NCI-H345 treated with DMSO at 0.1 percent for 48 hours (cell line): Measurements from ENCODE around the gene GREM1.

ENCODE experiments used
- DNase-seq: peaks from one replicate; lab custom pipeline; 2025; ENCODE audit not compliant: unreplicated experiment; lab: John Stamatoyannopoulos, UW

GREM1 gene

GRCh38 chr15:32717426-32718226 is at the start of gene GREM1:
GREM1 (plus strand) TSS chr15:32718004; CDS start chr15:32730691, 12,687 bp downstream.
- DNase-seq, result no peak

GRCh38 chr15:32668942-32669341 is 48.9 kb upstream of the GREM1 start:
- DNase-seq, result no peak

DNA sequence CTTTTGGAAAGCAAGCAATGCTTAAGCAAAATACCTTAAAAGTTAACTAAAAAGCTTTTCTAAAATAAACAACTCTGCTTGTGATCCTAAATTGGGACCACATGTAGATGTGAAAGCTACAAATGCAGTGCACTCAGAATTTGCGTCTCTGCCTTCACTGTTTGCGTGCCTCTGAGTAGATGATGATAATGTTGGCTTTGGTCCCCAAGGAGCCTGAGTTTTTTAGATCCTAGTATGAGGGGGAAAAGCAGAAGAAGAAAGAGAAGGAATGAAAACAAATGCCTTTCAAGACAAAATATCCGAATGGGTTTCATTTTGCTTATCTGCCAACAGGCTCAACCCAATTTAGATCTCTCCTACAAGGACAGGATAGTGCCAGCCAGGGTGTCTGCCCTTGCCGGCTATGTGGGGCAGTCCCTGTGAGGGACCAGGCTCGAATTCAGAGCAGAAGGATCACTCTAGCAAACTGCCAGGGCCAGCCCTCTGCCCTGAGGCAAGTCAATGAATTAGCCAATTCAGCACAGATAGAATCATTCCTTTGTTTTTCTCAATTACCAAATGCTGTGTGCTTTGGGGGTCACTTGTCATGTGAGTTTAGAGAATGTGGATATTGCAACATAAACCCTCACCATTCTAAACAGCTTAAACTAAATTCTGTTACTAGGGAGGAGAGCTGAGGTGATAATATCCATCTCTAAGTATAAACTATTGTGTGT is 47.8 kb upstream of the GREM1 start:
- no peak for DNase-seq

DNA sequence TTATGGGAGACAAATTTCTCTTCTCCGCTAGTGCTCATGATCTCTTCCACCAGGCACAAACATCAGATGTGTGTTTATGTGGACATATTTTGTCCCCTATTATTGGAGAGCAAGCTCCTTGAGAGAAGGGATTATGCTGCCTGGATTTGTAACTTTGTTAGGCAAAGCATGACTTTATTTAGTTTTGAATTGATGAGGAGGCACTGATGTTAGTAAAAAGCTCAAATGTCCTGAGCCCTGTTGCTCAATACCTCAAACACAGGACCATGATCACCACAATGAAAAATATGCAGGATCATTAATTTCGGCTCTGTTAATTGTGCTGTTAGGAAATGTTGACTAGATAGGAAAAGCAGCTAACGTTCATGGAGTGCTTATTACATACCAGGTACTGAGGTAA is 47.2 kb upstream of the GREM1 start:
- DNase-seq, result no peak

DNA sequence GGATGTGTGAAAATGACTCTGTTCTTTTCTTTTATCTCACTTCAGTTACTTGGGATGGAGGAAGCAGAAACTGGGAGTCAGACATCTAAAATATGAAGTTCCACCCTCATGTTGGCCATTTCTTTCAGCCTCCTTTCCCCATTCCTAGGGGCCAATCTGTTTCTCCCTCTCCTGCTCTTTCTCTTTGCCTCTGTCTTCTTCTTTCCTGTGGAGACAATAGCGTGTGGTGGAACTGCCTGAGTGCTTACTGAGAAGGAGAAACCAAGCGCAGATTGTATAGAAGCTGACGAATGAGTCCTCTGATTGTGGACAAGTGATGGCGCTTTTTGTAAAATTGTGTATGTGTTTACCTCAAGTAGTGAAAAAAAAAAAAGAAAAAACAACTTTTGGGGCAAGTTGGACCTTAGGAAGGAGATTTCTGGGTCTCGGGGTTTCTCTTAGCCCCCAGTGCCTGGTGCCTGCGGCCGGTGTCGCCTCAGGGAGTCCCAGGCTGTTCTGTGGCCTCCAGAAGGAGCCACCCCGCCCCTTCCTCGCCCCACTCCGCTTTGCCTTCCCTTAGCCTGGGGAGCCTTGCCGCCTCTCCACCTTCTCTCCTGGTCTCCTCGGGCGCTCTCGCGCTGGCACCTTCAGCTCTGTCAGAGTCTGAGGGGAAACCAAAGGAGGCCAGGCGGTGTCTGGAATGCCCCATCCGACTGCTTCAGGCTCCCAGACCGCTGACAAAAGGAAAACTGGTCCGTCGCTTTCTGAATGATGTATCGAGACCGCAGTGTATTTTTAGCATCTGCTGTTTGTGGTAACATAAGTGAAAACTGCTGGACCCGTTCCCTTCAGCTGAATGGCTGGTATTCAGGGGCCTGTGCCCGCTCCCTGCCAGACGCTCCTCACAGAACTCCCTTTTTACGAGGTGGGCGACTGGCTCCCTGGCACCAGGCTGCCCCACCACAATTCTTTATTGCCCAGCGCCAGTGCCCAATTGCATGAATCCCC is 46.2 kb upstream of the GREM1 start:
- DNase-seq, result no peak

GRCh38 chr15:32674681-32675080 is 43.1 kb upstream of the GREM1 start:
- no peak for DNase-seq

GRCh38 chr15:32675466-32675865 is 42.3 kb upstream of the GREM1 start:
- no peak for DNase-seq

- DNase-seq, result no peak
Measured at GRCh38 chr15:32676169-32676568, 41.6 kb upstream of the GREM1 start.

DNA sequence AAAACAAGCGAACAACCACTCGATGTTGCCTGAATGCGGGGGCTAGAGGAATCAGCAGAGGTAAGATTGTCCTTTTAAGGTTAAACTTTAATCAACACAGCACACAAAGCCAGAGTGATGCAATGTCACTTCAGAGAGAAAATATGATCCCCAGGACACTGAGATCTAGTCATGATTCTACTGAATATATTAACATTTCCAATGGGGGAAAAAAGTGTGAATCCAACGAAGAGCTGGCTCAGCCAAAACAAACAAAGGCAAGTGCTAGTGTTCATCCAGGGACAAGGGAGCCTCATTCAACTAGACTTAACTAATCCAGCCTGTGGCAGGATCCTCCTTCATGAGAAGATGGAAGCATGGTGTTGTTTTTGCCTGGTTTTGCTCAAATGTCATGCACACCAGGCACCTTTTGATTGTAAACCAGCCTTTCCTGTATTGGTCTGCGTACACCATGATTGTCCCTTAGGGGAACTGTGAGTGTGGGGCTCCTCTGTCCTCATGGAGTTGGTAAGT is 40.5 kb upstream of the GREM1 start:
- DNase-seq, result peak; percentile 31

DNA sequence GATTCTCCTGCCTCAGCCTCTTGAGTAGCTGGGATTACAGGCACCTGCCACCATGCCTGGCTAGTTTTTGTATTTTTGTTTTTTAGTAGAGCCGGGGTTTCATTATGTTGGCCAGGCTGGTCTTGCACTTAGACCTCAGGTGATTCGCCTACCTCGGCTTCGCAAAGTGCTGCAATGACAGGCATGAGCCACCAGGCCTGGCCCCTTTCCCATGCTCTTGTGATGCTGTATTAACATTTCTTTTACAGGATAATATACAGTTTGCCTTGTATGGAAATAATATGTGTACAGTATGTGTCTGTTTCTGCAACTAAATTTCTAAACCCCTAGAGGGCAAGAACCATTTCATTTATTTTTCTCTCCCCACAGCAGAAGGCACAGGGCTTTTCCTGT is 38.5 kb upstream of the GREM1 start:
- DNase-seq, result no peak

DNA sequence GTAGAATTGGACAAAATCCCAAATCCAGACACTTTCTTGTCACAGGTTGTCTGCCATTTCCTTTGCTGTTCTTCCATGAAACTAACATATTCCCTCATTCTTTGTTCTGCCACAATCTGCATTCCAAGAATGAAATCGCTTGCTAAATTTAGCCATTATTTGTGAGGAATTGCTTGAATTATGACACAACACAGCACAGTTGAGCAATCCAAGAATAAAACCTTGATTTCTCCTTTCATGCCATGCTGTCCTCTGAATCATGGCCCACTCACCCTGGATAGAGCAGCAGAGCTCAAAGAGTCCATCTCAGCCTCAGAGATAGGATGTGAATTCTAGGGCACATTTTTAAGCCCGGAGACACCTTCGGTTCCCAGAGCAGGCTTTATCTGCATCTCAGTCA is 35.2 kb upstream of the GREM1 start:
- DNase-seq, result no peak

DNA sequence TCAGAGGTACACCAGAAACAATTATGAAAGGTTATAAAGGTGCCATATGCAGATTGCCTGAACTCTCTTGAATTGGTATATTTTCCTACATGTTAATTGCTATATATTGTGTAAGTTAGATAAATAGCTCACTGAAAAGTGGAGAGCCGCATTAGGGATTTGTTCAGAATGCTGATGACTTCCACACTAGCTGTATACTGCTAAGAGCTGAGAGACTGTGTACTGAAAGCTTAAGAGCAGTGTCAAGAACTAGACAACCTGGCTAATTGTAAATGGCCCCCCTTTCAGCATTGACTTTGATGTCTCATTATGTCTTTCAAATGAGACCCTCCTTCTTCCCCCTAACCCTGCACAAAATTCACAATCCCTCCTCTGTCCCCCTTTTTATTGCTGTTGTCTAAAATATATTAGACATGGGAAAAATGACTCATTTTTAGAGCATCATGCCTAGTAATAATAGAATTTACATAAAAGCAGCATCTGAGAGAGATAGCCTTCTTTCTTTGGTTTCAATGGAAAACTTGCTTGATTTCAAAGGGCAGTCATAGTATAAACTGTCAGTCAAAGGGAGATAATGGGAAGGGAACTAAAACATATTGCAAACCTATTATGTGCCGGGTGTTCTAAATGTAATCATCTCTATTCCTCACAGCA is 34.7 kb upstream of the GREM1 start:
- DNase-seq, result no peak

- no peak for DNase-seq
Measured at GRCh38 chr15:32683906-32684584, 33.8 kb upstream of the GREM1 start.

DNA sequence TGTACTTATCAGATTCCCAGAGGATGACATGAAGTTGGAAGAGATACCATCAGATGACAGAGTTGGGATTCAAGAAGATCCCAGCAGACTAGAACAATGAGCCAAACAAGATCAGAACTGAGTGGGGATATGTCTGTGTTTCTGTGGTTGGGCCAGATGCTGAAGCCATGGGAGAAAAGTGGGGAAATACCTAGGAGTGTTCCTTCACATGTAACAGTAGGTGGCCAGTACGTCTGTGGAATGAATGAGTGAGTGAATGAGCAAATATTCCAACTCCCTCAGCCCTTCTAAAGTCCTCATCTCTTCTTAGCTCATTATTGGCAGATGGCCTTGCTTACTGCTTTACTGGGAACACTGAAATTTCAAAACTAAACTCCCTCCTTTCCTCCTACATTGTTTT is 32.2 kb upstream of the GREM1 start:
- DNase-seq, result no peak

DNA sequence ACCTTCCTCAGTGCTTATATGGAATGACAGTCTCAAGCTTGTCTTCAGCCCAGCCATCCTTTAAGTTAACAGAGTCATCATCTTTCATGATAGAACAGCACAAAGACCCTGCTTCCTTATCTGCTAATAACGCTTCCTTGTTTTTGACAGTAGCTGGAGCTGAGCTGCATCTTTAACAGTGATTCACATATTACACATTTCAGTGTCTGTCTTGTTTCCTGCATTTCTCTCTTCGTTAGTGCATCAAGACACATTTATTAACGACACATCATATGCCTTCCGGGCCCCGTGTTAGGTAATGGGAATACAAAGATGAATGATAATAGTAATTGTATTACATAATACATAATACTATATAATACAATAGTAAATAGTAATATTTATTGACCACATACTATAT is 30.2 kb upstream of the GREM1 start:
- DNase-seq, result no peak

- peak; percentile 88 for DNase-seq
Measured at GRCh38 chr15:32688151-32688639, 29.6 kb upstream of the GREM1 start.

DNA sequence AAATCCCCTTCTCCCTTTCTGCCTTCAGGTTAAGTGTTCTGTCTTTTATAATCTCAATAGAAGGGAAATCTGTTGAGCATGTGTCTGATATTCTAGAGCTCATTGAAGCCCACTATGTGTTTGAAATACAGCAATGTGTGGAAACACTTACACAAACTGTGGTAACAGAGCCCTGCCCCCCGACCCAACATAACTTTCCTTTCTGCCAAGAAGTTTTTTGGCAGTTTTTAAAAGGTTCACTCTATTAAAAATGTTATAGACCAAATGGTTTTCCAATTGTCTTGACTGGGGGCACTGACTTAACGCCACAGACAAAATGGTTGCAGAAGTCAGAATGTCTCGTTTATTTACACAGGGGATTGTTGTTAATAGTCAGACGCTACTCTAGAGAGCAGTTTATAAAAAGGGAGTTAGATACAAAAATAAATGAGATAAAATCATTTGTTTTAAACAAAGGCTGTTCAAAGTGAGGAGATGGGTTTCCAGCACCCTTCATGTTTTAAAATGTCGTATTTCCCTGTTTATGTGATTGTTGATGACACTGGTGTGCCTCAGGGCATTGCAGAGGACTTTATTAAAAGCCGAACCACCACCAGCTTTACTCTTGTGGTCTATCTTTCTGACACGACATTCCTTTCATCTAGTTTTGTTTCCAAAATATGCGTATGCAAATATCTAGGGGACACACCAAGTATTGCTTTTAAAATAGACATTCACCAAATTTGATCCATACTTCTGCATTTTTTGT is 26.7 kb upstream of the GREM1 start:
- no peak for DNase-seq

DNA sequence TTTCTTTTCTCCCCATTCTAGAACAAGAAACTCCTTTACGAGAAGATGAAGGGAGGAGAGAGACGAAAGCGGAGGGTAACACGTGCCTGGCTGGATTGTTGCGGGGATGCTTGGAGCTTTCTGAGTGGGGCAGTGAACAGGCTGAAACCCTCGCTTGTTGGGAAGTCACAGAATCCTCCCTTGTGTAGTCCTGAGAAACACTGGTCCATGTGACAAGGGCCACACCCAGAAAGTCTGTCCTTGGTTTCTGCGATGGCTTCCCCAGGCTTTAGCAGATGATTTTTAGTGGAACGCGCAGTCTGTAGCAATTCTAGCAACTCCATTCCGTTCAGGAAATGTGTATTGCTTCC is 26.1 kb upstream of the GREM1 start:
- DNase-seq, result no peak

DNA sequence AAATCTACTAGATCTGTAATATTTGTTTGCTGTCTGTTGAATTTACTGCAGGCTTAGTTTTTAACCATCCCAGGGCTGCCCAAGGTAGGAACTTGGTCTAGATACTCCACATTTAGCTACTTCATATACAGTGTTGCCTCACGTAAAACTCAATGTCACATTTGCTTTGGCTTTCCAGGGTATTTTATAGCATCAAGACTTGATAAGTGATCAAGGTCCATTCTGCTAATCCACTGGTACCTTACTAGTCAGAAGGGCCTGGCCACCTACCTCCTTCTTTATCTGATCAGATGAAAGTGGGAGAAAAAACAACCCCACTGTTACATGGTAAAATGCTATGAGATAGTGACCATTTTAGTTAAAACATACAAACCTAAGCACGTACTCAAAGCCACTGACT is 25.5 kb upstream of the GREM1 start:
- no peak for DNase-seq
